Hepatocyte (in vitro differentiated cells): ENCODE results near the gene PTPRD. TPM values are rescaled to one million over a fixed set of nuclear protein-coding genes. Genes with fewer than 3 reads are reported as not detected.

Experiments used
- DNase-seq: peaks from one replicate; pipeline ENCODE4 v3.0.0-alpha.2; 2016; ENCODE audit warnings: low spot score
- H2AFZ ChIP-seq: fragments of 200-600 bp; sonication (generic); 2 replicates; pipeline ENCODE4 v1.6.0; 2016; ENCODE audit warnings: antibody characterized with exemption, mild to moderate bottlenecking
- H3K27ac ChIP-seq: fragments of 200-600 bp; sonication (generic); 2 replicates; pipeline ENCODE4 v1.5.1; 2016; ENCODE audit warnings: mild to moderate bottlenecking
- H3K27me3 ChIP-seq: fragments of 200-600 bp; sonication (generic); 2 replicates; pipeline ENCODE4 v1.6.1; 2016
- H3K36me3 ChIP-seq: fragments of 200-600 bp; sonication (generic); replicated peaks from 2 replicates; pipeline ENCODE4 v1.5.1; 2016; ENCODE audit warnings: low read depth; ENCODE audit not compliant: insufficient read depth
- H3K4me1 ChIP-seq: fragments of 200-600 bp; sonication (generic); 2 replicates; pipeline ENCODE4 v1.5.1; 2016; ENCODE audit warnings: mild to moderate bottlenecking, moderate library complexity; ENCODE audit not compliant: insufficient read depth
- H3K4me2 ChIP-seq: fragments of 200-600 bp; sonication (generic); 2 replicates; pipeline ENCODE4 v1.6.0; 2016
- H3K4me3 ChIP-seq: fragments of 200-600 bp; sonication (generic); 2 replicates; pipeline ENCODE4 v1.5.1; 2016; ENCODE audit warnings: mild to moderate bottlenecking
- H3K79me2 ChIP-seq: fragments of 200-600 bp; sonication (generic); 2 replicates; pipeline ENCODE4 v1.6.0; 2017; ENCODE audit warnings: mild to moderate bottlenecking
- H3K9me2 ChIP-seq: fragments of 200-600 bp; sonication (generic); replicated peaks from 2 replicates; pipeline ENCODE4 v1.6.0; 2017; ENCODE audit warnings: mild to moderate bottlenecking; ENCODE audit not compliant: insufficient read depth
- H3K9me3 ChIP-seq: fragments of 200-600 bp; sonication (generic); 2 replicates; pipeline ENCODE4 v1.5.1; 2016; ENCODE audit warnings: low read depth, mild to moderate bottlenecking
- H4K20me1 ChIP-seq: fragments of 200-600 bp; sonication (generic); 2 replicates; pipeline ENCODE4 v1.6.0; 2016; ENCODE audit warnings: mild to moderate bottlenecking; ENCODE audit not compliant: insufficient read depth, poor library complexity, severe bottlenecking
- EZH2 ChIP-seq: fragments of 200-600 bp; sonication (generic); IDR thresholded peaks from 2 replicates; pipeline ENCODE4 v1.6.1; 2016; ENCODE audit warnings: antibody characterized with exemption, mild to moderate bottlenecking, borderline replicate concordance
- EZH2phosphoT487 ChIP-seq: fragments of 200-600 bp; sonication (generic); IDR thresholded peaks from one replicate; pipeline ENCODE4 v1.6.1; 2018; ENCODE audit warnings: antibody characterized with exemption, mild to moderate bottlenecking, low read depth, moderate library complexity; ENCODE audit not compliant: unreplicated experiment, severe bottlenecking
- whole genome bisulfite sequencing: methylation state at CpG from one replicate; pipeline ENCODE4 v1.1.6; 2016; ENCODE audit warnings: low lambda C conversion rate; ENCODE audit errors: missing lambda C conversion rate; 5-methylcytosine and 5-hydroxymethylcytosine counted together
- polyA plus RNA-seq: library from polyadenylated mRNA; unstranded; fragments of >200 nt; fragmentation: Nextera tagmentation; extraction: Ambion mirVana; gene quantifications from 2 replicates; pipeline ENCODE4 v1.2.1, GENCODE V29; 2016
- total RNA-seq: library from RNA; depleted of rRNA; stranded (reverse); fragments of >200 nt; gene quantifications from 2 replicates; pipeline ENCODE4 v1.2.3, GENCODE V29; 2014
- TF ChIP-seq, protein P1 (sequence below): fragments of 200-600 bp; sonication (generic); IDR thresholded peaks from 2 replicates; pipeline ENCODE4 v1.5.1; 2016; ENCODE audit warnings: antibody characterized with exemption, mild to moderate bottlenecking; ENCODE audit not compliant: poor library complexity

The PTPRD gene
- total and polyA plus RNA-seq, 2 experiments from 2014 or later: 6.5 to 77.6 TPM

DNA sequence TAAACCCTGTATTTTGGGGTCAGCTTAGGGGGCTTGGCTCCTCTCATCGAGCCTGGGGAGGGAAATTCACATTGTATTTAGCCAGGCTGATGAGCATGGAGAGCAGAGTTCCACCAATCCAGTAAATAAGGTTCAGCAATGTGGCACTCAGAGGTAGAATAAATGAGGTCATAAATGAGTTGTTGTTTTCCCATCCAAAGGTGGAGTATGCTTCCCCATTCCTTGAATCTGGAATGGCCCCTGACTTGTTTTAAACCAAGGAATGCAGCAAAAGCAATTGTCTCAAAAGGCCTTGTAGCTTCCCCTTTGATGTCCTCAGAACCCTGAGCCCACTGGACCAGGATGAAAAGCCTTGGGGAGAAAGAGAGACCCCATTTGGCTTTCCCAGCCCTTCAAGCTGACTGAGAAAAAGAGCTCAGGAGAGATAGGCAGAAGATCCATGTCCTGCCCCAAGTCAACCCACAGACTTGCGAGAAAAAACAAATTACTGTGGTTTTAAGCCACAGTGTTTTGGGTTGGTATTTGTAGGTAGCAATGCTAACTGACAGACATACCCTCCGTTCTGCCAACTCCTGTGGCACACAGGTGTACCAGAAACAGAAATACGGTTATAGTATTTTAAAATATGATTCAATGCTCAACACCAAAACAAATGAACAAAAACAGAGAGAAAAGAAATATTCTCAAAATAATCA, 2247.2 kb downstream of the PTPRD start:
- H3K36me3 ChIP-seq: no peaks in the 10 kb centered on the region
- H4K20me1 ChIP-seq: no peaks in the 10 kb centered on the region
- no peaks in the 10 kb centered on the region for H3K9me2 ChIP-seq
- peak overlapping the region; percentile 72 for H3K27ac ChIP-seq
- 95% methylated on average over 4 of the region's 4 CpGs for WGBS
- H3K4me3 ChIP-seq: no peak overlapping the region
- H3K79me2 ChIP-seq: no peaks in the 10 kb centered on the region
- peaks cover 12% of the 10 kb centered on the region for H3K4me1 ChIP-seq
- no peaks in the 10 kb centered on the region for H3K9me3 ChIP-seq
- H3K4me2 ChIP-seq: no peak overlapping the region
- no peaks in the 10 kb centered on the region for H3K27me3 ChIP-seq
- DNase-seq: no peak
- TF ChIP-seq EZH2phosphoT487: no peak
- TF ChIP-seq EZH2: no peak
- TF ChIP-seq, protein P1, sequence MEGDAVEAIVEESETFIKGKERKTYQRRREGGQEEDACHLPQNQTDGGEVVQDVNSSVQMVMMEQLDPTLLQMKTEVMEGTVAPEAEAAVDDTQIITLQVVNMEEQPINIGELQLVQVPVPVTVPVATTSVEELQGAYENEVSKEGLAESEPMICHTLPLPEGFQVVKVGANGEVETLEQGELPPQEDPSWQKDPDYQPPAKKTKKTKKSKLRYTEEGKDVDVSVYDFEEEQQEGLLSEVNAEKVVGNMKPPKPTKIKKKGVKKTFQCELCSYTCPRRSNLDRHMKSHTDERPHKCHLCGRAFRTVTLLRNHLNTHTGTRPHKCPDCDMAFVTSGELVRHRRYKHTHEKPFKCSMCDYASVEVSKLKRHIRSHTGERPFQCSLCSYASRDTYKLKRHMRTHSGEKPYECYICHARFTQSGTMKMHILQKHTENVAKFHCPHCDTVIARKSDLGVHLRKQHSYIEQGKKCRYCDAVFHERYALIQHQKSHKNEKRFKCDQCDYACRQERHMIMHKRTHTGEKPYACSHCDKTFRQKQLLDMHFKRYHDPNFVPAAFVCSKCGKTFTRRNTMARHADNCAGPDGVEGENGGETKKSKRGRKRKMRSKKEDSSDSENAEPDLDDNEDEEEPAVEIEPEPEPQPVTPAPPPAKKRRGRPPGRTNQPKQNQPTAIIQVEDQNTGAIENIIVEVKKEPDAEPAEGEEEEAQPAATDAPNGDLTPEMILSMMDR: no peak
- no peak overlapping the region for H2AFZ ChIP-seq

DNA sequence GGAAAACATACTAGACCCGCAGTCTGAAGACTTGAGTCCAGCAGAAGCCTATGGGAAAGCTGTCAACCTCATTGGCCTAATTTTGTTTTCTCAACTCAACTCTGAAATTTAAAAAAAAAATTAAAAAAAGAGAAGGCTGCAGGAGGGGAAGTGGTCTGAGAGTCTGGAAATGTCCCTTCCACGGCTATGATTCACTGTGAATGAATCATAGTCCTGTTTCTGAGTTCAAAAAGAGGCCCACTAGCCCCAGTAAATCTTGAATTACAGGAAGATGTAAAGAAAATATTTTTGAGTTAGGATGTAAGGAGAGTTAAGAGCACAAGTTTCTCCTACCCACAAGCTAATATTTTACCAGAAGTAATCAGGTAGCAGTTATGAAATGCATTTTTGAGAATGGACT, 2247.8 kb downstream of the PTPRD start:
- no peak overlapping the region for H2AFZ ChIP-seq
- peaks cover 12% of the 10 kb centered on the region for H3K4me1 ChIP-seq
- no peaks in the 10 kb centered on the region for H3K9me3 ChIP-seq
- TF ChIP-seq, protein P1: no peak
- TF ChIP-seq EZH2 (no peak), EZH2phosphoT487 (no peak)
- H4K20me1 ChIP-seq: no peaks in the 10 kb centered on the region
- no peaks in the 10 kb centered on the region for H3K9me2 ChIP-seq
- no peaks in the 10 kb centered on the region for H3K36me3 ChIP-seq
- no peak overlapping the region for H3K4me3 ChIP-seq
- no peaks in the 10 kb centered on the region for H3K27me3 ChIP-seq
- peak overlapping the region; percentile 72 for H3K27ac ChIP-seq
- H3K79me2 ChIP-seq: no peaks in the 10 kb centered on the region
- H3K4me2 ChIP-seq: no peak overlapping the region
- peak; percentile 47 for DNase-seq
- WGBS: 37% methylated on average over 2 of the region's 2 CpGs

DNA sequence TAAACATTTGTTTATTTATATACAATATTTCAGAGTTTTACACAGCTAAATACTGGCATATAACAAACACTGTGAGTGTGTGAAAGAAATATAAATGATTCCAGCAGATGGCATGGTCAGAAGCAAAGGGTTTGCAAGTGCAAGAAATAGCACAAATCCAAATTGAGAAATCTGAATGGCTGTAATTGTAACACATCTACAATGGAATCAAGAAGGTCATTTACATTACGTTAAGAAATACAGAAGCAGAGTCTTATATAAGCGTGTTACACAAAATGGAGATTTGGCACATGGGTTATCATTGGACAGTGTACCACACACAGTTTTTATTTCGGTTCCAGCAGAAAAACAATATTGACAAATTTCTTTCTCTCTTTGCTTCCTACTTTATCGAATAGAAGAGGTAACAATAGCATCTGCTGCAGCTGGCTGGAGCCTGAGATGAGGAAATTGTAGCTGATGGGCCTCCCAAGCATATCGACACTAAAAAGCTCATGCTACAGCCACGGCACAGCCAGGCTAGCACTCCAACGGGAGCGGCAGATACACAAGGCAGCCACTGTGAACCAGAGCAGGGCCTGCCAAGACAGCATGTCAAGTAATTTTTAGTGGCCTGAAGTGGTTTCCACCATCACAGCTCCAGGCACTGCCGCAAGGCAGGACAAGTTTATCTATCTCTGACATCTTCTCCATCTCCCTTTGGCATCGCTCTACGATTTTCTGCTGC, 2248.6 kb downstream of the PTPRD start:
- no peaks in the 10 kb centered on the region for H3K9me3 ChIP-seq
- DNase-seq: no peak
- no peaks in the 10 kb centered on the region for H3K9me2 ChIP-seq
- no peak for TF ChIP-seq EZH2
- no peak for TF ChIP-seq EZH2phosphoT487
- TF ChIP-seq, protein P1: no peak
- no peaks in the 10 kb centered on the region for H3K27me3 ChIP-seq
- H2AFZ ChIP-seq: no peak overlapping the region
- 97% methylated on average over 11 of the region's 11 CpGs for WGBS
- H3K27ac ChIP-seq: peak overlapping the region; percentile 45
- no peak overlapping the region for H3K4me2 ChIP-seq
- no peaks in the 10 kb centered on the region for H4K20me1 ChIP-seq
- no peak overlapping the region for H3K4me3 ChIP-seq
- peaks cover 12% of the 10 kb centered on the region for H3K4me1 ChIP-seq
- H3K36me3 ChIP-seq: no peaks in the 10 kb centered on the region
- no peaks in the 10 kb centered on the region for H3K79me2 ChIP-seq
